ENCODE measurements around the gene GALNT3.

DNA sequence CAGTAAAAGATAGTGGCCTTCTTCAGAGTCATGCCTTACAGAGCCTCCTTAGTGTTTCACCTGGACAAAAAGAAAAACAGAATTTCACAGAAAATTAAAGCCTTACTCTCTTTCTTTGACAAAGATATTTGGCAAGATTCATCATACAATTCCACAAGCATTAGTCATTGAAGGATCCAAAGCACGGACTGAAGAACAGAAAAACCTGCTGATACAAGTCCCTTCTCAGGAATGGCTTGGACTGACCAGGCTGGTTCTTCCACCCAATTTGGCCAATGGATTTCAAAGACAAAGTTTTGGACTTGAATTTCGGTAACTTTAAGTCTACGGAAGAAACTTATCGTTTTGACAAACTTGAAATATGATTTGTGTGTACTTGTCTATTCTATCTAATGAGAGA lies 39.1 kb upstream of the GALNT3 start:
- no peak for TF ChIP-seq POLR2A (IDR thresholded peaks at IDR 0.05; ENCODE audit: borderline replicate concordance, extremely low read depth, insufficient read depth, insufficient read length)
- TF ChIP-seq, protein P1, sequence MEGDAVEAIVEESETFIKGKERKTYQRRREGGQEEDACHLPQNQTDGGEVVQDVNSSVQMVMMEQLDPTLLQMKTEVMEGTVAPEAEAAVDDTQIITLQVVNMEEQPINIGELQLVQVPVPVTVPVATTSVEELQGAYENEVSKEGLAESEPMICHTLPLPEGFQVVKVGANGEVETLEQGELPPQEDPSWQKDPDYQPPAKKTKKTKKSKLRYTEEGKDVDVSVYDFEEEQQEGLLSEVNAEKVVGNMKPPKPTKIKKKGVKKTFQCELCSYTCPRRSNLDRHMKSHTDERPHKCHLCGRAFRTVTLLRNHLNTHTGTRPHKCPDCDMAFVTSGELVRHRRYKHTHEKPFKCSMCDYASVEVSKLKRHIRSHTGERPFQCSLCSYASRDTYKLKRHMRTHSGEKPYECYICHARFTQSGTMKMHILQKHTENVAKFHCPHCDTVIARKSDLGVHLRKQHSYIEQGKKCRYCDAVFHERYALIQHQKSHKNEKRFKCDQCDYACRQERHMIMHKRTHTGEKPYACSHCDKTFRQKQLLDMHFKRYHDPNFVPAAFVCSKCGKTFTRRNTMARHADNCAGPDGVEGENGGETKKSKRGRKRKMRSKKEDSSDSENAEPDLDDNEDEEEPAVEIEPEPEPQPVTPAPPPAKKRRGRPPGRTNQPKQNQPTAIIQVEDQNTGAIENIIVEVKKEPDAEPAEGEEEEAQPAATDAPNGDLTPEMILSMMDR (IDR thresholded peaks at IDR 0.05 in 2 of 3, conservative IDR thresholded peaks at IDR 0.05 in 1 of 3; ENCODE audit: borderline replicate concordance in 1 of 3, insufficient read depth in 1 of 3, low read depth in 2 of 3, low read length in 2 of 3) = no peak
- no peak for TF ChIP-seq EZH2 (IDR thresholded peaks at IDR 0.05)
- TF ChIP-seq, protein P2, sequence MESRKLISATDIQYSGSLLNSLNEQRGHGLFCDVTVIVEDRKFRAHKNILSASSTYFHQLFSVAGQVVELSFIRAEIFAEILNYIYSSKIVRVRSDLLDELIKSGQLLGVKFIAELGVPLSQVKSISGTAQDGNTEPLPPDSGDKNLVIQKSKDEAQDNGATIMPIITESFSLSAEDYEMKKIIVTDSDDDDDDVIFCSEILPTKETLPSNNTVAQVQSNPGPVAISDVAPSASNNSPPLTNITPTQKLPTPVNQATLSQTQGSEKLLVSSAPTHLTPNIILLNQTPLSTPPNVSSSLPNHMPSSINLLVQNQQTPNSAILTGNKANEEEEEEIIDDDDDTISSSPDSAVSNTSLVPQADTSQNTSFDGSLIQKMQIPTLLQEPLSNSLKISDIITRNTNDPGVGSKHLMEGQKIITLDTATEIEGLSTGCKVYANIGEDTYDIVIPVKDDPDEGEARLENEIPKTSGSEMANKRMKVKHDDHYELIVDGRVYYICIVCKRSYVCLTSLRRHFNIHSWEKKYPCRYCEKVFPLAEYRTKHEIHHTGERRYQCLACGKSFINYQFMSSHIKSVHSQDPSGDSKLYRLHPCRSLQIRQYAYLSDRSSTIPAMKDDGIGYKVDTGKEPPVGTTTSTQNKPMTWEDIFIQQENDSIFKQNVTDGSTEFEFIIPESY (IDR thresholded peaks at IDR 0.05; ENCODE audit: extremely low read depth, insufficient replicate concordance, low read length) = no peak
- no peak for TF ChIP-seq MAX (IDR thresholded peaks at IDR 0.05)
- no peak for TF ChIP-seq ZFX (IDR thresholded peaks at IDR 0.05)
- TF ChIP-seq RAD21 (IDR thresholded peaks at IDR 0.05; ENCODE audit: low read depth) = no peak
- no peak for TF ChIP-seq YY1 (IDR thresholded peaks at IDR 0.05; ENCODE audit: extremely low read depth, insufficient replicate concordance, low read depth, low read length)
